NOMO-1 treated with DMSO at 0.1 percent for 48 hours (cell line): ENCODE data around the gene ALX1.
"Not testable (repeated sequence)": the region's sequence is repeated elsewhere in the genome, so short reads cannot be mapped to it uniquely, and the experiment has no call there.

ENCODE experiments used
- DNase-seq: peaks from one replicate; lab custom pipeline; 2025; ENCODE audit not compliant: unreplicated experiment; lab: John Stamatoyannopoulos, UW

The ALX1 gene

GRCh38 chr12:85299053-85299452 lies 19.0 kb downstream of the ALX1 start:
- no peak for DNase-seq

DNA sequence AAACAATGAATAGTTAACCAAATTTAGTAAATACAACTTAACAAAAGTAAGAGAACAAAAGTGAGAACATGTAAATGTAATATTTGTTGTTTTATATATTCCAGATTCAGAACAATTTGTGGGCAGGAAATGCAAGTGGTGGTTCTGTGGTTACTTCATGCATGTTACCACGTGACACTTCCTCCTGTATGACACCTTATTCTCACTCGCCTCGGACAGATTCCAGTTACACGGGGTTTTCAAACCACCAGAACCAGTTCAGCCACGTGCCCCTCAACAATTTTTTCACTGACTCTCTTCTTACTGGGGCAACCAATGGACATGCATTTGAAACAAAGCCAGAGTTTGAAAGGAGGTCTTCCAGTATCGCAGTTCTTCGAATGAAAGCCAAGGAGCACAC lies 21.0 kb downstream of the ALX1 start:
- DNase-seq: no peak

- no peak for DNase-seq
Observed at GRCh38 chr12:85308374-85308773, 28.4 kb downstream of the ALX1 start.

- no peak for DNase-seq
Observed at GRCh38 chr12:85309125-85309566, 29.1 kb downstream of the ALX1 start.

GRCh38 chr12:85310025-85310424 lies 30.0 kb downstream of the ALX1 start:
- no peak for DNase-seq

DNA sequence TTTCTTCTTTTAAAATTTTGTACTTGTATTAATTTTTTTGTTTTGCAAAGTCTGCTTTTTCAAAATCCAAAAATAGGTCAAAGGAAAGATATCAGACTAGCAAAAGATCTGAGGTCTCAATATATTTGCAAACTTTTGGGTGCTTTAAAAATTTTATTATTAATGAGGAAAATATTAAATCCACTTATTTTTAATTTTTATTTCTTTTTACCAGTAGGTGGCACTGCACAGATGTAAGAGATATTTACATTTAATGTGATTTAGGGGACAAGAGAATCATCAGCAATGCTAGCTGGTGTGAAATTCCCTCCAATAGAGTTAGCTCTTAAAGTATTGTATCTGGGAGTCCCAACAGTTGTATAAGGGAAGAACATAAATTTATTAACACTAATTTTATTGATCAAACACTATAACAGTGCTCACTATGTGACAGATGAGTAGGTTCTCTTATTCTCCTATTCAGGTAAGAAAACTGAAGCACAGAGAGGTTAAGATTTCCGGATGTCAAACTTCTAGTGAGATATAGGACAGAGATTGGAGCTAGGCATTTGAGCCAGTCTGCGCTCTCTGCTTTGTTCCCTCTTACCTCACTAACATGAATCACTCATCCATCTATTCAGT lies 30.5 kb downstream of the ALX1 start:
- no peak for DNase-seq

GRCh38 chr12:85317866-85318636 lies 38.0 kb downstream of the ALX1 start:
- DNase-seq: not testable (repeated sequence)

GRCh38 chr12:85322715-85323114 lies 42.7 kb downstream of the ALX1 start:
- no peak for DNase-seq

DNA sequence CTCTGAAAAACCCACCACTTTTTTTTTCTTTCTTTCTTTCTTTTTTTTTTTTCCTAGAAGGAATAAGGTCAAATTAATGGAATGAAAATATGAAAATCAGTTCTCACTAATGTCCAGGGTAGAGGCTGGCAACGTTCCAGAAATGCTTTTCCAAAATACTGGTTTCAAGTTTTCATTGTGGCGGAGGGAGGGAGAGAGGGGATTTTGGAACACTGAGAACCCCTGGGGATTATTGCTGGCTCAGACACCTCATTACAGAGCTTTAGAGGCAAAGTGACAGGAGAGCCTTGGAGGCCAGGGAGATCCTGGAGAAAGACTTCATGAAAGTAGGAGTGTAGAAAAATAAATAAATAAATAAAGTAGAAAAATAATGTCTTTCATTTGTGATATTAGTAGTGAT lies 45.4 kb downstream of the ALX1 start:
- no peak for DNase-seq

GRCh38 chr12:85329913-85330312 lies 49.9 kb downstream of the ALX1 start:
- no peak for DNase-seq

DNA sequence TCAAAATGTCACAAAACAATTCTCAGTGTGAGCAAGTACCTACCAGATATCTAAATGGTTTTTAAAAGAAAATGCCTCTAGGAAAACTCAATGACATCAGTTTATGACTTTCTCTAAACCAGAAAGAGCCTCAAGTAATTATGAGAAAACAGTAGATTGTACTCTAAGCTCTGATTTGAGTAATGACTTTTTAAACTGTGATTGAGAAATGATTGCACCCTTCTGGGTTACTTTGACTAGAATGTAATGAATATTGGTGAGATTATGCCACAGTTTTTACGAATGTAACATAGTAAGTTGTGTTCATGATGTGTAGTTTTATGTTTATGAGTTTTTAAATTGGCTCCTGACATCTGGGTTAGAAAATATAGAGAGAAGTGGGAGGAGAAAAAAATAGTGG lies 68.8 kb downstream of the ALX1 start:
- DNase-seq: no peak

GRCh38 chr12:85350356-85350755 lies 70.3 kb downstream of the ALX1 start:
- DNase-seq: no peak
